DMS53 (cell line): Measurements from ENCODE around the gene IL10RB.
A peak's percentile ranks its signal among the peaks of the same experiment; 100 is the strongest.
"Not testable (repeated sequence)": the region's sequence is repeated elsewhere in the genome, so short reads cannot be mapped to it uniquely, and the experiment has no call there.

Source experiments
- DNase-seq: peaks from one replicate; lab custom pipeline; 2025; lab: John Stamatoyannopoulos, UW

The IL10RB gene

GRCh38 chr21:33241846-33242245 lies 24.3 kb upstream of the IL10RB start:
- peak; percentile 1 for DNase-seq

GRCh38 chr21:33242846-33243245 lies 23.3 kb upstream of the IL10RB start:
- not testable (repeated sequence) for DNase-seq

GRCh38 chr21:33244082-33244778 lies 21.9 kb upstream of the IL10RB start:
- no peak for DNase-seq

DNA sequence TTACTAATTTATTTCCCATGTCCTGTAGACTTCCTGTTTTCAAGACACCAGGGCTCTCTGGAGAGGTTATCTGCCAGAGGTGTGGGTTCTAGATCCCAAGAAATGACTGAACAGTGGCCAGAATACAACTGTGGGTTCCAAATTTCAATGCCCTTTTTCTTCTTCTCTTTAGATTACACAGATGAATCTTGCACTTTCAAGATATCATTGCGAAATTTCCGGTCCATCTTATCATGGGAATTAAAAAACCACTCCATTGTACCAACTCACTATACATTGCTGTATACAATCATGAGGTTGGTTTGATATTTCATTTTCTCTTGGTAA lies 21.4 kb upstream of the IL10RB start:
- DNase-seq, result no peak

DNA sequence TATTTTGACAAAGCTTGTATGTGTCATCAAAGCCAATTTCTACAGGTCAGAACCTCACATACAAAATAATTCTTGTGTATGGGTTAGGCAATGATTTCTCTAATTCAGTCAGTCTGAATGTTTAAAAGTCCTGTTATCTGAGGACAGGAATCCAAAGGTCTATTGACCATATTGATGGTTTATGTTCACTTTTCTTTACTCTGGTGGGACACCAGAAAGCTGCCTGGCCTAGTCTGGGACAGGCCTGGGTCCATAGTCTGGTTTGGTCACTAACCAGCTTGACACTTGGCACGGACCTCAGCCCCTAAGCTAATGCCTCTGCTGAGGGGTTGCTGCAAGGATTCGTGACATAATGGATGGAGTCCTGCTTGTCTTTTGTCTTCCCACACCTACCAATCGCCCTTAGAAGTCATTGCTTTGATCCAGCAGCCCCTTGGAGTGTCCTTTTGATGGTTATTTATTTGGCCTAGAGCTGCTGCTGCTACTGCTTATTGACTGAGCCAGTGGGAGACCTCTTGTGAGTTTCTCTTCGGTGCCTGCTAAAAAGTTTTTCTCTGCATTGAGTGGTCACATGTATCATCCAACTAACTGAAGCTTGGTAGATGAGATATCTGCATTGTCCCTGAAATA lies 20.8 kb upstream of the IL10RB start:
- DNase-seq, result no peak

GRCh38 chr21:33246506-33246905 lies 19.7 kb upstream of the IL10RB start:
- DNase-seq, result no peak

GRCh38 chr21:33246963-33247362 lies 19.2 kb upstream of the IL10RB start:
- DNase-seq, result no peak

GRCh38 chr21:33247599-33247998 lies 18.6 kb upstream of the IL10RB start:
- DNase-seq, result no peak

- no peak for DNase-seq
Measured at GRCh38 chr21:33249331-33250002, 16.7 kb upstream of the IL10RB start.

- DNase-seq, result no peak
Measured at GRCh38 chr21:33251119-33251518, 15.0 kb upstream of the IL10RB start.

- DNase-seq, result not testable (repeated sequence)
Measured at GRCh38 chr21:33253382-33253781, 12.8 kb upstream of the IL10RB start.

- DNase-seq, result peak; percentile 10
Measured at GRCh38 chr21:33254766-33255165, 11.4 kb upstream of the IL10RB start.

DNA sequence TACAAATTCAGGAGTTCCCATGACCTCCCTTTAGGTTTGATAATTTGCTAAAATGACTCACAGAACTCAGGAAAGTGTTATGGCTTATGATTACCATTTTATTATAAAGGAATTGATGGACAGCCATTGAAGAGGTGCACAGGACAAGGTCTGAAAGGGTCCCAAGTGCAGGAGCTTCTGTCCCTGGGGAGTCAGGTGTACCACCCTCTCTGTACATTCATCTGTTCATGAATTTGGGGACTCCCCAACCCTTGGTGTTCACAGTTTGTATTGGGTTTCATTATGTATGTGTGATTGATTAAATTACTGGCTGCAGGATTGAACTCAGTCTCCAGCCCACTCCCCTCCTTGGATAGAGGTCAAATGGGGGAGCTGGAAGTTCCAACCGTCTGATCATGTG lies 10.8 kb upstream of the IL10RB start:
- no peak for DNase-seq

- DNase-seq, result no peak
Measured at GRCh38 chr21:33256019-33256418, 10.1 kb upstream of the IL10RB start.

DNA sequence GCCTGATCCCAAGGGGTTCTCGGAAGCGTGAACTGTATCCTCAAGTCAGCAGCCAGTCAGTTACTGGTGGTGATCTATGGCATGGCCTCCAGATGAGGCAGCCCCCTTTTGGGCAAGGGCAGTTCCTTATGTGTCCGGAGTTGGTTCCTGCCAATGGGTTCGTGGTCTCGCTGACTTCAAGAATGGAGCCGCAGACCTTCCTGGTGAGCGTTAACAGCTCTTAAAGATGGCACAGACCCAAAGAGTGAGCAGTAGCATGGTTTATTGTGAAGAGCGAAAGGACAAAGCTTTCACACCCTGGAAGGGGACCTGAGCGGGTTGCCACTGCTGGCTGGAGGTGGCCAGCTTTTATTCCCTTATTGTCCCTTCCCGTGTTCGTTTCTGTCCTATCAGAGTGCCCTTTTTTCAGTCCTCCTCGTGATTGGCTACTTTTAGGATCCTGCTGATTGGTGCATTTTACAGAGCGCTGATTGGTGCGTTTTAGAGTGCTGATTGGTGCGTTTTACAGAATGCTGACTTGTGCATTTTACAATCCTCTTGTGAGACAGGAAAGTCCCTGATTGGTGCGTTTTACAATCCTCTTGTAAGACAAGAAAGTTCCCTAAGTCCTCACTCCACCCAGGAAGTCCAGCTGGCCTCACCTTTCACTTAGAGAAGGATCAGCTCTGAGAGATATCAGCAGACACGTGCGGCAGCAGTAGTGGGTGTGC lies 8.9 kb upstream of the IL10RB start:
- no peak for DNase-seq

GRCh38 chr21:33258475-33258874 lies 7.7 kb upstream of the IL10RB start:
- DNase-seq, result no peak

GRCh38 chr21:33259428-33259827 lies 6.7 kb upstream of the IL10RB start:
- no peak for DNase-seq

- no peak for DNase-seq
Measured at GRCh38 chr21:33259995-33260394, 6.2 kb upstream of the IL10RB start.

GRCh38 chr21:33261635-33262034 lies 4.5 kb upstream of the IL10RB start:
- no peak for DNase-seq

- DNase-seq, result no peak
Measured at GRCh38 chr21:33262921-33263320, 3.2 kb upstream of the IL10RB start.

DNA sequence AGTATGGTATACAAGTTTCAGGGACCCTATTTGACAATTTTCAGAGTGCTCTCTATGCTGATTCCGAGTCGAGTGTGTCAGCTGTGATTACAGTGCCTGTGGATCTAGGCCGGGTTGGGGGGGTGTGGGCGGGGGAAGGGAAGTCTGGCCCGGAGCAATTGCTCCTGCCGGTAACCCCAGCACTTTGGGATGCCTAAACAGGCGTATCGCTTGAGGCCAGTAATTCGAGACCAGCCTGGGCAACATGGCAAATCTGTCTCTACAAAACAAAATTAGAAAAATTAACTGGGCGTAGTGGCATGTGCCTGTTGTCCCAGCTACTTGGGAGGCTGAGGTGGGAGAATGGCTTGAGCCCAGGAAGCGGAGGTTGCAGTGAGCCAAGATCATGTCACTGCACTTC lies 1.6 kb upstream of the IL10RB start:
- DNase-seq, result no peak

GRCh38 chr21:33265664-33266049 lies 510 bp upstream of the IL10RB start:
- peak; percentile 75 for DNase-seq

- peak; percentile 25 for DNase-seq
Measured at GRCh38 chr21:33266789-33267135, 595 bp downstream of the IL10RB start.
